Adrenal gland (tissue), 5 donors: Measurements from ENCODE around the gene MLLT3.

ENCODE experiments used
- POLR2A ChIP-seq, 2 donors: fragments of 450-650 bp; IDR thresholded peaks; one replicate each; pipeline ENCODE4 v1.6.1; 2017; ENCODE audit warnings: antibody characterized with exemption in 2 of 2, mild to moderate bottlenecking in 2 of 2, moderate library complexity in 1 of 2
- TF ChIP-seq, protein P1 (sequence below), 6 experiments: fragments of 450-650 bp in 4 of 6; fragments of 200-600 bp in 2 of 6; sonication (generic) in 1 of 6; IDR thresholded peaks; 1 replicate in 5 of 6; 2 replicates in 1 of 6; pipeline versions ENCODE4 v1.5.1 to v1.8.0; 2016 to 2021; ENCODE audit warnings: antibody characterized with exemption in 6 of 6, mild to moderate bottlenecking in 2 of 6, moderate library complexity in 1 of 6
- donor health status: DM: no; HTN: no; CAD: no.

DNA sequence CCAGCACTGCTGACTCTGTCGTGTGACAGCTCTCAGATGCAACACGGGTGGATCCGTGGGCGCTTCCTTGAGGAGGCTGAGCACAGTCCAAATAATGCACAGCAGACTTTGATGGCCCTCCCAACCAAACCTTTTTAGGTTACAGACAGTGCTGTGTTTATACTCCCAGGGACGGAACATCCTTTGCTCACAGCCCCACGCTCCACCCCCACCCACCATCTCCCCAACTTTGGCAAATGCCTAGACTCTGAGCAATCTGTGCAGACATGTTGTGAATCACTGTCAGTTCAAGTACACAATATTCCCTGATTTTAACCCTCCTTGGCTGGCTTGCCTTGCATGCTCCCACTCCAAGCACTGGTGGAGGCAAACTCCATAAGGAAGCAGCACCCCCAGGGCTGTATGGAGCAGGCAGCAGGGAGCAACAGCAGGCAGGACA, 324.6 kb downstream of the MLLT3 start:
- TF ChIP-seq, protein P1, sequence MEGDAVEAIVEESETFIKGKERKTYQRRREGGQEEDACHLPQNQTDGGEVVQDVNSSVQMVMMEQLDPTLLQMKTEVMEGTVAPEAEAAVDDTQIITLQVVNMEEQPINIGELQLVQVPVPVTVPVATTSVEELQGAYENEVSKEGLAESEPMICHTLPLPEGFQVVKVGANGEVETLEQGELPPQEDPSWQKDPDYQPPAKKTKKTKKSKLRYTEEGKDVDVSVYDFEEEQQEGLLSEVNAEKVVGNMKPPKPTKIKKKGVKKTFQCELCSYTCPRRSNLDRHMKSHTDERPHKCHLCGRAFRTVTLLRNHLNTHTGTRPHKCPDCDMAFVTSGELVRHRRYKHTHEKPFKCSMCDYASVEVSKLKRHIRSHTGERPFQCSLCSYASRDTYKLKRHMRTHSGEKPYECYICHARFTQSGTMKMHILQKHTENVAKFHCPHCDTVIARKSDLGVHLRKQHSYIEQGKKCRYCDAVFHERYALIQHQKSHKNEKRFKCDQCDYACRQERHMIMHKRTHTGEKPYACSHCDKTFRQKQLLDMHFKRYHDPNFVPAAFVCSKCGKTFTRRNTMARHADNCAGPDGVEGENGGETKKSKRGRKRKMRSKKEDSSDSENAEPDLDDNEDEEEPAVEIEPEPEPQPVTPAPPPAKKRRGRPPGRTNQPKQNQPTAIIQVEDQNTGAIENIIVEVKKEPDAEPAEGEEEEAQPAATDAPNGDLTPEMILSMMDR (IDR thresholded peaks at IDR 0.05), result no peak
- no peak for TF ChIP-seq POLR2A (IDR thresholded peaks at IDR 0.05)
